ENCODE results near the gene CCDC91. TPM values are rescaled to one million over a fixed set of nuclear protein-coding genes. Genes with fewer than 3 reads are reported as not detected.
A peak's percentile ranks its signal among the peaks of the same experiment; 100 is the strongest.

CCDC91 gene
- total RNA-seq, 2 experiments from 2014 or later = 52.9 to 55.3 TPM

DNA sequence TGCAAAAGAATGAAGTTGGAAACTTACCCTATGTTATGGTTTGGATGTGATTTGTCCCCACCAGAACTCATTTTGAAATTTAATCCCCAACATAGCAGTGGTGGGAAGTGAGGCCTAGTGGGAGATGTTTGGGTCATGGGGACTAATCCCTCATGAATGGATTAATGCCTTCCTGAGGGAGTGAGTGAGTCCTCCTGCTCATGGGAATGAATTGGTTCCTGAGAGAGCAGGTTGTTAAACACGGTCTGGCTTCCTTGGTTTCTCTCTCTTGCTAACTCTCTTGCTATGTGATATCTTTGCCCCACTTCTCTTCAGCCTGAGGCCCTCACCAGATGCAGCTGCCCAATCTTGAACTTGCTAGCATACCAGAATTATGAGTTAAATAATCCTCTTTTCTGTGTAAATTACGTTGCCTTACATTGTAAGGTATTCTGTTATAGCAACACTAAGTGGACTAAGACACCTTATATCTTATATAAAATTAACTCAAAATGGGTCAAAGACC is 22.2 kb upstream of the CCDC91 start:
- Histone ChIP-seq H3K9me3 (ENCODE audit: control insufficient read depth in 1 of 2, insufficient read depth in 1 of 2, low read length in 2 of 2) (no peaks in the 10 kb centered on the region), H3K27ac (ENCODE audit: low read depth in 1 of 2, low read length in 2 of 2) (no peak overlapping the region), H3K27me3 (ENCODE audit: control insufficient read depth in 1 of 2, insufficient read depth in 2 of 2, low read length in 2 of 2) (no peaks in the 10 kb centered on the region), H3K4me3 (ENCODE audit: low read length) (no peak overlapping the region), H3K36me3 (ENCODE audit: insufficient read depth, low read length) (no peaks in the 10 kb centered on the region), H3K4me1 (ENCODE audit: insufficient read depth, low read length) (no peaks in the 10 kb centered on the region)
- ATAC-seq (ENCODE audit: poor library complexity) (no peak), DNase-seq (no peak)
- Mint-ChIP-seq H3K27me3 (no peaks in the 10 kb centered on the region), H3K36me3 (ENCODE audit: low read depth) (no peaks in the 10 kb centered on the region), H3K27ac (no peak overlapping the region), H3K4me3 (no peak overlapping the region), H3K4me1 (ENCODE audit: low read depth) (no peaks in the 10 kb centered on the region), H3K9me3 (no peaks in the 10 kb centered on the region)
- POLR2A ChIA-PET = no interaction called here
- CTCF ChIA-PET = no interaction called here
- intact Hi-C loops (cut with DNase I, micrococcal nuclease) = no loop called here
- TF ChIP-seq, protein P1, sequence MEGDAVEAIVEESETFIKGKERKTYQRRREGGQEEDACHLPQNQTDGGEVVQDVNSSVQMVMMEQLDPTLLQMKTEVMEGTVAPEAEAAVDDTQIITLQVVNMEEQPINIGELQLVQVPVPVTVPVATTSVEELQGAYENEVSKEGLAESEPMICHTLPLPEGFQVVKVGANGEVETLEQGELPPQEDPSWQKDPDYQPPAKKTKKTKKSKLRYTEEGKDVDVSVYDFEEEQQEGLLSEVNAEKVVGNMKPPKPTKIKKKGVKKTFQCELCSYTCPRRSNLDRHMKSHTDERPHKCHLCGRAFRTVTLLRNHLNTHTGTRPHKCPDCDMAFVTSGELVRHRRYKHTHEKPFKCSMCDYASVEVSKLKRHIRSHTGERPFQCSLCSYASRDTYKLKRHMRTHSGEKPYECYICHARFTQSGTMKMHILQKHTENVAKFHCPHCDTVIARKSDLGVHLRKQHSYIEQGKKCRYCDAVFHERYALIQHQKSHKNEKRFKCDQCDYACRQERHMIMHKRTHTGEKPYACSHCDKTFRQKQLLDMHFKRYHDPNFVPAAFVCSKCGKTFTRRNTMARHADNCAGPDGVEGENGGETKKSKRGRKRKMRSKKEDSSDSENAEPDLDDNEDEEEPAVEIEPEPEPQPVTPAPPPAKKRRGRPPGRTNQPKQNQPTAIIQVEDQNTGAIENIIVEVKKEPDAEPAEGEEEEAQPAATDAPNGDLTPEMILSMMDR (IDR thresholded peaks at IDR 0.05) = no peak

GRCh38 chr12:28171356-28172060 is 18.7 kb upstream of the CCDC91 start:
- intact Hi-C loops (cut with DNase I, micrococcal nuclease) = loop anchor here in 1 of 2 experiments (2.0 kb wide), 1 partner anchor 17 kb away; no protein-coding TSS in a partner anchor
- no peaks in the 10 kb centered on the region for H3K9me3 ChIP-seq (ENCODE audit: control insufficient read depth in 1 of 2, insufficient read depth in 1 of 2, low read length in 2 of 2)
- ATAC-seq (ENCODE audit: poor library complexity) = no peak
- TF ChIP-seq, protein P1 (IDR thresholded peaks at IDR 0.05) = no peak
- Mint-ChIP-seq H3K9me3 (no peaks in the 10 kb centered on the region), H3K27ac (no peak overlapping the region), H3K36me3 (ENCODE audit: low read depth) (no peaks in the 10 kb centered on the region), H3K4me3 (no peak overlapping the region), H3K4me1 (ENCODE audit: low read depth) (no peaks in the 10 kb centered on the region), H3K27me3 (no peaks in the 10 kb centered on the region)
- H3K4me1 ChIP-seq (ENCODE audit: insufficient read depth, low read length) = no peaks in the 10 kb centered on the region
- CTCF ChIA-PET = no interaction called here
- H3K27ac ChIP-seq (ENCODE audit: low read depth in 1 of 2, low read length in 2 of 2) = no peak overlapping the region
- H3K4me3 ChIP-seq (ENCODE audit: low read length) = no peak overlapping the region
- no peaks in the 10 kb centered on the region for H3K27me3 ChIP-seq (ENCODE audit: control insufficient read depth in 1 of 2, insufficient read depth in 2 of 2, low read length in 2 of 2)
- H3K36me3 ChIP-seq (ENCODE audit: insufficient read depth, low read length) = no peaks in the 10 kb centered on the region
- POLR2A ChIA-PET = interaction anchor here (1.4 kb wide), 1 partner anchor 19 kb away, joined by 5 read pairs; the partner anchor contains the start of gene CCDC91
- no peak for DNase-seq

GRCh38 chr12:28172434-28173030 is 17.7 kb upstream of the CCDC91 start:
- no peaks in the 10 kb centered on the region for H3K4me1 Mint-ChIP-seq (ENCODE audit: low read depth)
- ATAC-seq (ENCODE audit: poor library complexity) = no peak
- POLR2A ChIA-PET = no interaction called here
- H3K27me3 ChIP-seq (ENCODE audit: control insufficient read depth in 1 of 2, insufficient read depth in 2 of 2, low read length in 2 of 2) = no peaks in the 10 kb centered on the region
- no peak overlapping the region for H3K4me3 ChIP-seq (ENCODE audit: low read length)
- no peaks in the 10 kb centered on the region for H3K27me3 Mint-ChIP-seq
- H3K4me1 ChIP-seq (ENCODE audit: insufficient read depth, low read length) = no peaks in the 10 kb centered on the region
- H3K27ac ChIP-seq (ENCODE audit: low read depth in 1 of 2, low read length in 2 of 2) = no peak overlapping the region
- TF ChIP-seq, protein P1 (IDR thresholded peaks at IDR 0.05) = peak; percentile 20
- H3K9me3 Mint-ChIP-seq = no peaks in the 10 kb centered on the region
- no peaks in the 10 kb centered on the region for H3K36me3 Mint-ChIP-seq (ENCODE audit: low read depth)
- CTCF ChIA-PET = no interaction called here
- intact Hi-C loops (cut with DNase I, micrococcal nuclease) = loop anchor here in 1 of 2 experiments (2.0 kb wide), 1 partner anchor 16 kb away; no protein-coding TSS in a partner anchor
- no peaks in the 10 kb centered on the region for H3K9me3 ChIP-seq (ENCODE audit: control insufficient read depth in 1 of 2, insufficient read depth in 1 of 2, low read length in 2 of 2)
- DNase-seq = peak in 3 of 14 experiments; percentile 4 to 21 (median 16)
- H3K36me3 ChIP-seq (ENCODE audit: insufficient read depth, low read length) = no peaks in the 10 kb centered on the region
- H3K27ac Mint-ChIP-seq = no peak overlapping the region
- no peak overlapping the region for H3K4me3 Mint-ChIP-seq
